Measurements from ENCODE around the gene TRIM66.

GRCh38 chr11:8584511-8584910 lies 98.0 kb downstream of the TRIM66 start:
- no peak for TF ChIP-seq CTCF (IDR thresholded peaks at IDR 0.05)
- TF ChIP-seq POLR2A (IDR thresholded peaks at IDR 0.05) = no peak
- TF ChIP-seq EP300 (IDR thresholded peaks at IDR 0.05) = no peak
- no peak for TF ChIP-seq POLR2AphosphoS5 (IDR thresholded peaks at IDR 0.05)

All from gastroesophageal sphincter (tissue), 3 donors.